GM21515 (cell line): Measurements from ENCODE around the gene ATG2A.

Experiments
- ATAC-seq: cut with Tn5 transposase; IDR thresholded peaks from one replicate; pipeline ENCODE4 v1.9.1; 2021; ENCODE audit not compliant: unreplicated experiment

Gene ATG2A

GRCh38 chr11:64888406-64888728 is 28.6 kb downstream of the ATG2A start:
- no peak for ATAC-seq

- no peak for ATAC-seq
Measured at GRCh38 chr11:64887757-64888405, 29.1 kb downstream of the ATG2A start.

GRCh38 chr11:64887234-64887756 is 29.7 kb downstream of the ATG2A start:
- no peak for ATAC-seq

- ATAC-seq, result no peak
Measured at GRCh38 chr11:64885367-64886286, 31.4 kb downstream of the ATG2A start.

- no peak for ATAC-seq
Measured at GRCh38 chr11:64884019-64884418, 33.0 kb downstream of the ATG2A start.

GRCh38 chr11:64883575-64883974 is 33.4 kb downstream of the ATG2A start:
- no peak for ATAC-seq

- no peak for ATAC-seq
Measured at GRCh38 chr11:64882243-64882642, 34.8 kb downstream of the ATG2A start.

- no peak for ATAC-seq
Measured at GRCh38 chr11:64881476-64881875, 35.5 kb downstream of the ATG2A start.

- no peak for ATAC-seq
Measured at GRCh38 chr11:64880240-64881001, 36.6 kb downstream of the ATG2A start.

GRCh38 chr11:64879244-64879900 is 37.6 kb downstream of the ATG2A start:
- no peak for ATAC-seq

GRCh38 chr11:64878494-64879243 is 38.3 kb downstream of the ATG2A start, which contains the start of gene EHD1:
Gene EHD1 (minus strand): TSS chr11:64878621. CDS start chr11:64878464, 157 bp downstream.
- peak; percentile 61 for ATAC-seq

- ATAC-seq, result no peak
Measured at GRCh38 chr11:64878223-64878493, 38.9 kb downstream of the ATG2A start.

GRCh38 chr11:64877390-64878222 is 39.4 kb downstream of the ATG2A start:
- peak; percentile 4 for ATAC-seq

GRCh38 chr11:64876835-64877341 is 40.1 kb downstream of the ATG2A start:
- ATAC-seq, result no peak

- no peak for ATAC-seq
Measured at GRCh38 chr11:64876229-64876750, 40.7 kb downstream of the ATG2A start.

GRCh38 chr11:64875369-64876228 is 41.4 kb downstream of the ATG2A start:
- ATAC-seq, result no peak

- no peak for ATAC-seq
Measured at GRCh38 chr11:64874308-64875240, 42.4 kb downstream of the ATG2A start.
